VCaP (cell line): Measurements from ENCODE around the gene PIK3CA.
"Not testable (repeated sequence)": the region's sequence is repeated elsewhere in the genome, so short reads cannot be mapped to it uniquely, and the experiment has no call there.

Source experiments
- H3K27ac ChIP-seq: fragments of 450-650 bp; 2 replicates; pipeline ENCODE4 v1.5.1; 2017
- TF ChIP-seq, protein P1 (sequence below): fragments of 450-650 bp; conservative IDR thresholded peaks from 2 replicates; pipeline ENCODE4 v1.5.1; 2017; ENCODE audit warnings: mild to moderate bottlenecking, moderate library complexity

The PIK3CA gene

DNA sequence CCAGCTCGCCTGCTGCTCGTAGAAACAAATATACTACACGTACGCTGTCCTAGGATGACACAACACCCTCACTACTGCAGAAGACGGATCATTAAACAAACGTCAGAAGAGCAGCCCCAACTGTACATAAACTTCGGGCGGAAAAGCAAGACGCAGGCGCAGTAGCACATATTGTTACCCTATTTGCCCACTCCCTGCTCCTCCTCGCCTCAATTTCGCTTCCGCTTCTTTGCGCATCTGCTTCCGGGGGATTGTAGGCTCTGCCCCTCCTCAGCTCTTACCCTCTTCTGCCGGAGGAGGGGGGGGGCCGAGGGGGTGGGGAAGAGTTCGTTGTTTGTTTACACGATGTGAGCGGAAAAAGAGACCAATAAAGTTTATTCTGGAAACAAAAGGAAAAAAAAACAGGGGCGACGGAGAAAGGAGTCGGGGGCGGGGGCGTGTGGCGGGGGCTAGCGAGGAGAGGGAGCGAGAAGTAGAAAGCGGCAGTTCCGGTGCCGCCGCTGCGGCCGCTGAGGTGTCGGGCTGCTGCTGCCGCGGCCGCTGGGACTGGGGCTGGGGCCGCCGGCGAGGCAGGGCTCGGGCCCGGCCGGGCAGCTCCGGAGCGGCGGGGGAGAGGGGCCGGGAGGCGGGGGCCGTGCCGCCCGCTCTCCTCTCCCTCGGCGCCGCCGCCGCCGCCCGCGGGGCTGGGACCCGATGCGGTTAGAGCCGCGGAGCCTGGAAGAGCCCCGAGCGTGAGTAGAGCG is at the start of gene PIK3CA:
Gene PIK3CA, plus strand, starts transcription at position 485 of the 743 bp plus-strand sequence. CDS start 50,469 bp downstream, outside the sequence.
- H3K27ac ChIP-seq: peak within 1 kb of the TSS; percentile 93

GRCh38 chr3:179098388-179099077 is 49.6 kb upstream of the PIK3CA start:
- TF ChIP-seq, protein P1, sequence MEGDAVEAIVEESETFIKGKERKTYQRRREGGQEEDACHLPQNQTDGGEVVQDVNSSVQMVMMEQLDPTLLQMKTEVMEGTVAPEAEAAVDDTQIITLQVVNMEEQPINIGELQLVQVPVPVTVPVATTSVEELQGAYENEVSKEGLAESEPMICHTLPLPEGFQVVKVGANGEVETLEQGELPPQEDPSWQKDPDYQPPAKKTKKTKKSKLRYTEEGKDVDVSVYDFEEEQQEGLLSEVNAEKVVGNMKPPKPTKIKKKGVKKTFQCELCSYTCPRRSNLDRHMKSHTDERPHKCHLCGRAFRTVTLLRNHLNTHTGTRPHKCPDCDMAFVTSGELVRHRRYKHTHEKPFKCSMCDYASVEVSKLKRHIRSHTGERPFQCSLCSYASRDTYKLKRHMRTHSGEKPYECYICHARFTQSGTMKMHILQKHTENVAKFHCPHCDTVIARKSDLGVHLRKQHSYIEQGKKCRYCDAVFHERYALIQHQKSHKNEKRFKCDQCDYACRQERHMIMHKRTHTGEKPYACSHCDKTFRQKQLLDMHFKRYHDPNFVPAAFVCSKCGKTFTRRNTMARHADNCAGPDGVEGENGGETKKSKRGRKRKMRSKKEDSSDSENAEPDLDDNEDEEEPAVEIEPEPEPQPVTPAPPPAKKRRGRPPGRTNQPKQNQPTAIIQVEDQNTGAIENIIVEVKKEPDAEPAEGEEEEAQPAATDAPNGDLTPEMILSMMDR: no peak
- no peak overlapping the region for H3K27ac ChIP-seq

More for the DNA sequence above, at the start of gene PIK3CA:
- TF ChIP-seq, protein P1: no peak

DNA sequence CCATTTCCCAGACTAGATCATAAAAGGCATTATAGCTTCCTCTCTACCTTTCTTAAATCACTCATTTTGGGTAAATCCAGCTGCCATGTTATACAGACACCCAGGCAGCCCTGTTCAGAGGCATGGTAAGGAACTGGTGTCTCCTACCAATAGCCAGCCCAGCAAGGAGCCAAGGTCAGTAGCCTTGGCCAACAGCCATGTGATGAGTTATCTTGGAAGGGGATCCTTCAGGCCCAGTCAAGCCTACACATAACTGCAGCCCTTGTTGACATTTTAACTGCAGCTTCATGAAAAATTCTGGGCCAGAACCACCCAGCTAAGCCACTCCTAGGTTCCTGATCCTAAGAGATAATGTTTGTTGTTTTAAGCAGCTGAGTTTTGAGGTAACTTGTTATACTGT is 47.5 kb upstream of the PIK3CA start:
- no peak overlapping the region for H3K27ac ChIP-seq
- TF ChIP-seq, protein P1: no peak

GRCh38 chr3:179105881-179106280 is 42.3 kb upstream of the PIK3CA start:
- no peak overlapping the region for H3K27ac ChIP-seq
- TF ChIP-seq, protein P1: no peak

DNA sequence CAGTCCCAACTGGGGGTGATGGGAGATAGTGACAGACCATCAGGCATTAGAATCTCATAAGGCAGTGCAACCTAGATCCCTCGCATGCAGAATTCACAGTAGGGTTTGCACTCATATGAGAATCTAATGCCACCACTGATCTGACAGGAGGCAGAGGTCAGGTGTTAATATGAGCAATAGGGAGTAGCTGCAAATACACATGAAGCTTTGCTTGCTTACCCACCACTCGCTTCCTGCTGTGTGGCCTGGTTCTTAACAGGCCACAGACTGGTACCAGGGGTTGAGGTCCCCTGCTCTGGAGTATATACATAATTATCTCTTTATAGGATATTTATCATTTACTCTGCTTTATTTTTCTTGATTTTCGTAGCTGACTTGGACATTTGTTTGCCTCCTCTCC is 40.5 kb upstream of the PIK3CA start:
- H3K27ac ChIP-seq: no peak overlapping the region
- TF ChIP-seq, protein P1: no peak

DNA sequence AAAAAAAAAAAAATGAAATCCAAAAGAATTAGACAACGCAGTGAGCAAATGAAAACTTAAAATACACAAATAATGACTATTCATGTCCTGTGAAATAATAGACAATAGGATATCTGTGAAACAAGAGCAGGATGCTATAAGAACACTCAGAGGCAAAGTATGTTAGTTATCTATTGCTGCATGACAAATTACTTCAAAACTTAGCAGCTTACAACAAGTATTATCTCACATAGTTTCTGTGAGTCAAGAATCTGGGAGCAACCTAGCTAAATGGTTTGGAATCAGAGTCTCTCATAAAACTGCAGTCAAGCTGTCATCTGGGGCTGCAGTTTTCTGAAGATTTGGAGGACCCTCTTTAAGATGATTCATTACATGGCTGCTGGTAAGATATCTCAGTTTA is 40.1 kb upstream of the PIK3CA start:
- no peak overlapping the region for H3K27ac ChIP-seq
- TF ChIP-seq, protein P1: no peak

DNA sequence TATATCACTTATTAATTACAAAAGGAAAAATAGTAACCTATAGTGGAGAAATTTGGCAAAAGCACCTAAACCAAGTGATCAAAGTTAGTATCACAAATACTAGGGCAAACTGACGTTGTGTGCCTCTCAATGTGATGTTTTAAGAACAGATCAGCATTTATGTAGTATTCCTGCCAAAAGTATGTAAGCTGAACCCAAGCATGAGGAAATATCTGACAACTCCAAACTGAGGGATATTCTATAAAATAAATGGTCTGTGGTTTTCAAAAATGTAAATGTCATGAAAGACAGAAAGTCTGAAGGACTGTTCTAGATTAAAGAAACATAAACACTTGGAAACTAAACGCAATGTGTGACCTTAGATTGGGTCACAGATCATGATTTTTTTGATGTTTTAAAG is 34.3 kb upstream of the PIK3CA start:
- H3K27ac ChIP-seq: no peak overlapping the region
- TF ChIP-seq, protein P1: no peak

DNA sequence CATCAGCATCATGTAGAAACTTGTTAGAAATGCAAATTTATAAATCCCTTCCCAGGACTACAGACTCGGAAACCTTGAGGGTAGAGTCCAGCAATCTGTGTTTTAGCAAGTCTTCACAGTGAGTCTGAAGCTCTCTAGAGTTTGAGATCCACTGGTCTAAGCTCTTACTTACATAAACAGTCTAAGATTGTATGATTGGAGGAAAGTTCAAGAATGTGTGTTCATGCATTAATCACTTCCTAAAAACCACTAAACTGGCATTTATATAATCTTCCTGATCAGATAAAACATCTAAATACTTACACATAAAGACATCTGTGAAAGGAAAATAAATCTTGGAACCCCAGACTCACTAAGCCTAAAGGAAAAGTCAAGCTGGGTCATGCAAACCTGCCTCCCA is 32.7 kb upstream of the PIK3CA start:
- H3K27ac ChIP-seq: not testable (repeated sequence)
